Neural cell (in vitro differentiated cells): ENCODE data around the gene LAMB2. TPM values are rescaled to one million over a fixed set of nuclear protein-coding genes. Genes with fewer than 3 reads are reported as not detected.

ENCODE experiments used
- H2AFZ ChIP-seq: fragments of 200-600, 300-800 bp; sonication (generic), shearing (Covaris generic); 2 replicates; pipeline ENCODE4 v1.6.0; 2014; ENCODE audit warnings: low read depth, mild to moderate bottlenecking, antibody characterized with exemption, low read length, moderate library complexity
- H3F3A ChIP-seq: fragments of 200-600 bp; shearing (Covaris generic); 2 replicates; pipeline ENCODE4 v1.6.1; 2016; ENCODE audit warnings: mild to moderate bottlenecking, moderate library complexity, mixed read lengths, antibody characterized with exemption, low read length; ENCODE audit not compliant: insufficient read depth, poor library complexity, severe bottlenecking
- H3K27ac ChIP-seq: fragments of 200-600, 300-800 bp; sonication (generic), shearing (Covaris generic); 2 replicates; pipeline ENCODE4 v1.5.1; 2014; ENCODE audit warnings: mild to moderate bottlenecking, low read length, moderate library complexity
- H3K27me3 ChIP-seq: fragments of 300-800, 200-600 bp; sonication (generic), shearing (Covaris generic); 2 replicates; pipeline ENCODE4 v1.6.0; 2014; ENCODE audit warnings: mild to moderate bottlenecking, low read depth, low read length, moderate library complexity; ENCODE audit not compliant: insufficient read depth
- H3K36me3 ChIP-seq: fragments of 300-800, 200-600 bp; sonication (generic), shearing (Covaris generic); 2 replicates; pipeline ENCODE4 v1.5.1; 2014; ENCODE audit warnings: mild to moderate bottlenecking, antibody characterized with exemption, low read length, moderate library complexity; ENCODE audit not compliant: insufficient read depth
- H3K4me2 ChIP-seq: fragments of 300-800, 200-600 bp; sonication (generic), shearing (Covaris generic); 2 replicates; pipeline ENCODE4 v1.6.0; 2014; ENCODE audit warnings: mild to moderate bottlenecking, low read length
- H3K4me3 ChIP-seq: fragments of 300-800, 200-600 bp; sonication (generic), shearing (Covaris generic); 2 replicates; pipeline ENCODE4 v1.5.1; 2014; ENCODE audit warnings: mild to moderate bottlenecking, low read length, moderate library complexity
- H3K79me2 ChIP-seq: fragments of 200-600 bp; shearing (Covaris generic); replicated peaks from 2 replicates; pipeline ENCODE4 v1.6.0; 2014; ENCODE audit warnings: mild to moderate bottlenecking, low read length, moderate library complexity; ENCODE audit not compliant: insufficient read depth
- H3K9ac ChIP-seq: fragments of 300-800, 200-600 bp; sonication (generic), shearing (Covaris generic); 2 replicates; pipeline ENCODE4 v1.6.1; 2016; ENCODE audit warnings: mild to moderate bottlenecking, low read length, mixed read lengths
- H3K9me2 ChIP-seq: fragments of 200-600 bp; shearing (Covaris generic); 2 replicates; pipeline ENCODE4 v1.6.1; 2016; ENCODE audit warnings: mild to moderate bottlenecking, low read length, mixed read lengths; ENCODE audit not compliant: insufficient read depth
- H3K9me3 ChIP-seq: fragments of 200-600, 300-800 bp; sonication (generic), shearing (Covaris generic); 2 replicates; pipeline ENCODE4 v1.6.1; 2016; ENCODE audit warnings: mild to moderate bottlenecking, mixed run types, low read length, moderate library complexity, mixed read lengths
- H4K20me1 ChIP-seq: fragments of 200-600 bp; shearing (Covaris generic); 2 replicates; pipeline ENCODE4 v1.6.1; 2016; ENCODE audit warnings: mild to moderate bottlenecking, mixed run types; ENCODE audit not compliant: insufficient read depth
- EP300 ChIP-seq: fragments of 450-650 bp; conservative IDR thresholded peaks from 2 replicates; pipeline ENCODE4 v1.6.1; 2014; ENCODE audit warnings: antibody characterized with exemption, mild to moderate bottlenecking, moderate library complexity; ENCODE audit not compliant: poor library complexity, severe bottlenecking
- EZH2 ChIP-seq: fragments of 200-600, 300-800 bp; shearing (Covaris generic), sonication (generic); IDR thresholded peaks from 2 replicates; pipeline ENCODE4 v1.6.1; 2014; ENCODE audit warnings: antibody characterized with exemption, low read length, borderline replicate concordance, mild to moderate bottlenecking; ENCODE audit not compliant: insufficient read depth, poor library complexity, severe bottlenecking
- MXI1 ChIP-seq: fragments of 450-650 bp; conservative IDR thresholded peaks from 2 replicates; pipeline ENCODE4 v1.6.1; 2014; ENCODE audit warnings: antibody characterized with exemption, mild to moderate bottlenecking; ENCODE audit not compliant: poor library complexity, severe bottlenecking
- POLR2AphosphoS5 ChIP-seq: IDR thresholded peaks from 2 replicates; pipeline ENCODE4 v1.6.1; 2012
- RAD21 ChIP-seq: fragments of 450-650 bp; conservative IDR thresholded peaks from 2 replicates; pipeline ENCODE4 v1.6.1; 2014; ENCODE audit warnings: antibody characterized with exemption, mild to moderate bottlenecking, moderate library complexity
- SMC3 ChIP-seq: fragments of 450-650 bp; conservative IDR thresholded peaks from 2 replicates; pipeline ENCODE4 v1.6.1; 2014; ENCODE audit warnings: antibody characterized with exemption, mild to moderate bottlenecking, moderate library complexity; ENCODE audit not compliant: poor library complexity
- TAF1 ChIP-seq: IDR thresholded peaks from 2 replicates; pipeline ENCODE4 v1.6.1; 2012; ENCODE audit warnings: low read depth
- polyA plus RNA-seq: library from polyadenylated mRNA; depleted of rRNA; stranded (reverse); fragments of >200 nt; gene quantifications from 2 replicates; pipeline ENCODE4 v1.2.3, GENCODE V29; 2014
- small RNA-seq, 3 experiments: library from RNA; depleted of rRNA; stranded (forward); fragments of <200 nt; gene quantifications; one replicate each; pipeline ENCODE3, GENCODE V24; 2012
- TF ChIP-seq, protein P1 (sequence below): IDR thresholded peaks from 2 replicates; pipeline ENCODE4 v1.6.1; 2012; ENCODE audit warnings: borderline replicate concordance
- TF ChIP-seq, protein P2 (sequence below): fragments of 450-650 bp; IDR thresholded peaks from 2 replicates; pipeline ENCODE4 v1.5.1; 2014; ENCODE audit warnings: antibody characterized with exemption, mild to moderate bottlenecking, moderate library complexity; ENCODE audit not compliant: poor library complexity, severe bottlenecking

Gene LAMB2
- polyA plus RNA-seq, 1 donor from 2014 or later: 15.9 TPM

DNA sequence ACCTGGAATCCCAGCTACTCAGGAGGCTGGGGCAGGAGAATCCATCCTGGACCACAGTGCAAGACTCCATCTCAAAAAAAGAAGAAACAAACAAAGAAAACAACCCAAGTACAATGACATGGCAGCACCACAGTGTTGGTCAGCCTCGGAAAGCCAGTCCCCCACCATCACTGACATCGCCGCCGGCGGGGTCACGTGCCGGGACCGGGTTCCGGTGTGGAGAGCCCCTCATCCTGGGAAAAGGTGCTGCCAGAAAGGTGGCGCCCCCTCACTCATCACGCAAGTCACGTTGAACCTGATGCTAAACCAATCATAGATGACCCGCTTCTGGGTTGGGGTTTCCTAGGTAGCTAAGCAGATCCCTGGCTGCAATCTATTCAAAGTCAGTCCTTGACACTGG, 56.7 kb downstream of the LAMB2 start:
- no peak overlapping the region for H2AFZ ChIP-seq
- no peaks in the 10 kb centered on the region for H3K27me3 ChIP-seq
- no peak overlapping the region for H3K9ac ChIP-seq
- H3K27ac ChIP-seq: no peak overlapping the region
- no peak overlapping the region for H3K4me2 ChIP-seq
- peaks cover 23% of the 10 kb centered on the region for H3K79me2 ChIP-seq
- no peaks in the 10 kb centered on the region for H3K9me3 ChIP-seq
- no peak overlapping the region for H3K4me3 ChIP-seq
- H3K9me2 ChIP-seq: no peaks in the 10 kb centered on the region
- H3K36me3 ChIP-seq: peaks cover 3% of the 10 kb centered on the region
- H4K20me1 ChIP-seq: no peaks in the 10 kb centered on the region
- TF ChIP-seq EZH2 (no peak), POLR2AphosphoS5 (no peak), TAF1 (no peak), RAD21 (no peak), MXI1 (no peak), EP300 (no peak), SMC3 (no peak)
- TF ChIP-seq, protein P1, sequence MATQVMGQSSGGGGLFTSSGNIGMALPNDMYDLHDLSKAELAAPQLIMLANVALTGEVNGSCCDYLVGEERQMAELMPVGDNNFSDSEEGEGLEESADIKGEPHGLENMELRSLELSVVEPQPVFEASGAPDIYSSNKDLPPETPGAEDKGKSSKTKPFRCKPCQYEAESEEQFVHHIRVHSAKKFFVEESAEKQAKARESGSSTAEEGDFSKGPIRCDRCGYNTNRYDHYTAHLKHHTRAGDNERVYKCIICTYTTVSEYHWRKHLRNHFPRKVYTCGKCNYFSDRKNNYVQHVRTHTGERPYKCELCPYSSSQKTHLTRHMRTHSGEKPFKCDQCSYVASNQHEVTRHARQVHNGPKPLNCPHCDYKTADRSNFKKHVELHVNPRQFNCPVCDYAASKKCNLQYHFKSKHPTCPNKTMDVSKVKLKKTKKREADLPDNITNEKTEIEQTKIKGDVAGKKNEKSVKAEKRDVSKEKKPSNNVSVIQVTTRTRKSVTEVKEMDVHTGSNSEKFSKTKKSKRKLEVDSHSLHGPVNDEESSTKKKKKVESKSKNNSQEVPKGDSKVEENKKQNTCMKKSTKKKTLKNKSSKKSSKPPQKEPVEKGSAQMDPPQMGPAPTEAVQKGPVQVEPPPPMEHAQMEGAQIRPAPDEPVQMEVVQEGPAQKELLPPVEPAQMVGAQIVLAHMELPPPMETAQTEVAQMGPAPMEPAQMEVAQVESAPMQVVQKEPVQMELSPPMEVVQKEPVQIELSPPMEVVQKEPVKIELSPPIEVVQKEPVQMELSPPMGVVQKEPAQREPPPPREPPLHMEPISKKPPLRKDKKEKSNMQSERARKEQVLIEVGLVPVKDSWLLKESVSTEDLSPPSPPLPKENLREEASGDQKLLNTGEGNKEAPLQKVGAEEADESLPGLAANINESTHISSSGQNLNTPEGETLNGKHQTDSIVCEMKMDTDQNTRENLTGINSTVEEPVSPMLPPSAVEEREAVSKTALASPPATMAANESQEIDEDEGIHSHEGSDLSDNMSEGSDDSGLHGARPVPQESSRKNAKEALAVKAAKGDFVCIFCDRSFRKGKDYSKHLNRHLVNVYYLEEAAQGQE: no peak
- TF ChIP-seq, protein P2, sequence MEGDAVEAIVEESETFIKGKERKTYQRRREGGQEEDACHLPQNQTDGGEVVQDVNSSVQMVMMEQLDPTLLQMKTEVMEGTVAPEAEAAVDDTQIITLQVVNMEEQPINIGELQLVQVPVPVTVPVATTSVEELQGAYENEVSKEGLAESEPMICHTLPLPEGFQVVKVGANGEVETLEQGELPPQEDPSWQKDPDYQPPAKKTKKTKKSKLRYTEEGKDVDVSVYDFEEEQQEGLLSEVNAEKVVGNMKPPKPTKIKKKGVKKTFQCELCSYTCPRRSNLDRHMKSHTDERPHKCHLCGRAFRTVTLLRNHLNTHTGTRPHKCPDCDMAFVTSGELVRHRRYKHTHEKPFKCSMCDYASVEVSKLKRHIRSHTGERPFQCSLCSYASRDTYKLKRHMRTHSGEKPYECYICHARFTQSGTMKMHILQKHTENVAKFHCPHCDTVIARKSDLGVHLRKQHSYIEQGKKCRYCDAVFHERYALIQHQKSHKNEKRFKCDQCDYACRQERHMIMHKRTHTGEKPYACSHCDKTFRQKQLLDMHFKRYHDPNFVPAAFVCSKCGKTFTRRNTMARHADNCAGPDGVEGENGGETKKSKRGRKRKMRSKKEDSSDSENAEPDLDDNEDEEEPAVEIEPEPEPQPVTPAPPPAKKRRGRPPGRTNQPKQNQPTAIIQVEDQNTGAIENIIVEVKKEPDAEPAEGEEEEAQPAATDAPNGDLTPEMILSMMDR: no peak
- no peaks in the 10 kb centered on the region for H3F3A ChIP-seq

Small RNAs within 50 kb of the gene (small RNA-seq; reads per million reads assigned to genes)
- gene RN7SL182P: 0 reads per million in 3 experiments

Other genes starting within 250 kb of the LAMB2 start
- 1.5 and 7.1 TPM in 2 replicates for gene SLC25A20, start 234.2 kb downstream of the LAMB2 start, polyA plus RNA-seq
- gene ARIH2, start 214.2 kb downstream of the LAMB2 start, polyA plus RNA-seq: 148 and 153 TPM in 2 replicates
- gene P4HTM, start 142.8 kb downstream of the LAMB2 start, polyA plus RNA-seq: 97.3 and 111 TPM in 2 replicates
- gene WDR6, start 125.7 kb downstream of the LAMB2 start, polyA plus RNA-seq: 315 and 326 TPM in 2 replicates
- 121 and 145 TPM in 2 replicates for gene DALRD3, start 114.5 kb downstream of the LAMB2 start, polyA plus RNA-seq
- gene NDUFAF3, start 110.9 kb downstream of the LAMB2 start, polyA plus RNA-seq: 36.2 and 49.0 TPM in 2 replicates
- 137 and 148 TPM in 2 replicates for gene IMPDH2, start 103.7 kb downstream of the LAMB2 start, polyA plus RNA-seq
- 87.5 and 122 TPM in 2 replicates for gene QRICH1, start 39.0 kb downstream of the LAMB2 start, polyA plus RNA-seq
- gene QARS1, start 28.3 kb downstream of the LAMB2 start, polyA plus RNA-seq: 174 and 212 TPM in 2 replicates
- gene USP19, start 12.2 kb downstream of the LAMB2 start, polyA plus RNA-seq: 58.5 and 62.0 TPM in 2 replicates
- gene CCDC71, start 33.3 kb upstream of the LAMB2 start, polyA plus RNA-seq: 14.8 and 25.7 TPM in 2 replicates
- 64.2 and 65.1 TPM in 2 replicates for gene KLHDC8B, start 38.5 kb upstream of the LAMB2 start, polyA plus RNA-seq
- gene C3orf62, start 144.2 kb upstream of the LAMB2 start, polyA plus RNA-seq: 15.6 and 18.0 TPM in 2 replicates
- gene USP4, start 207.0 kb upstream of the LAMB2 start, polyA plus RNA-seq: 35.5 and 42.7 TPM in 2 replicates
- 106 and 130 TPM in 2 replicates for gene GPX1, start 225.3 kb upstream of the LAMB2 start, polyA plus RNA-seq